Astrocyte (in vitro differentiated cells and primary cell): ENCODE measurements around the gene CERS3. TPM values are rescaled to one million over a fixed set of nuclear protein-coding genes. Genes with fewer than 3 reads are reported as not detected.

ENCODE experiments used
- DNase-seq: peaks from one replicate; pipeline ENCODE4 v3.0.0-alpha.2; 2010; ENCODE audit warnings: low read depth
- FAIRE-seq: peaks from 2 replicates; lab custom pipeline; 2011; peaks lifted over from hg19 to GRCh38; lab: Jason Lieb, UNC
- H2AFZ ChIP-seq: 2 replicates; pipeline ENCODE4 v1.6.0; 2012; ENCODE audit warnings: low read depth, low read length, inconsistent platforms
- H3K27ac ChIP-seq: 2 replicates; pipeline ENCODE4 v1.5.1; 2011; ENCODE audit warnings: low read depth, low read length, inconsistent platforms
- H3K27me3 ChIP-seq: 2 replicates; pipeline ENCODE4 v1.6.0; 2011; ENCODE audit warnings: low read length, inconsistent platforms; ENCODE audit not compliant: insufficient read depth
- H3K36me3 ChIP-seq: 2 replicates; pipeline ENCODE4 v1.5.1; 2011; ENCODE audit warnings: low read length, inconsistent platforms; ENCODE audit not compliant: insufficient read depth
- H3K4me1 ChIP-seq: 2 replicates; pipeline ENCODE4 v1.5.1; 2011; ENCODE audit warnings: low read length, inconsistent platforms; ENCODE audit not compliant: insufficient read depth
- H3K4me2 ChIP-seq: 2 replicates; pipeline ENCODE4 v1.6.0; 2012; ENCODE audit warnings: low read length, inconsistent platforms
- H3K4me3 ChIP-seq: 2 replicates; pipeline ENCODE4 v1.5.1; 2011; ENCODE audit warnings: low read depth, mild to moderate bottlenecking, low read length, inconsistent platforms; ENCODE audit not compliant: insufficient read depth
- H3K79me2 ChIP-seq: 2 replicates; pipeline ENCODE4 v1.6.0; 2012; ENCODE audit warnings: mild to moderate bottlenecking, low read length, inconsistent platforms; ENCODE audit not compliant: insufficient read depth
- H3K9ac ChIP-seq: 2 replicates; pipeline ENCODE4 v1.6.0; 2012; ENCODE audit warnings: mild to moderate bottlenecking, low read length, inconsistent platforms
- H3K9me3 ChIP-seq: 2 replicates; pipeline ENCODE4 v1.5.1; 2012; ENCODE audit warnings: low read depth, mild to moderate bottlenecking, low read length, inconsistent platforms; ENCODE audit not compliant: insufficient read depth
- H4K20me1 ChIP-seq: 2 replicates; pipeline ENCODE4 v1.6.0; 2012; ENCODE audit warnings: low read length, inconsistent platforms; ENCODE audit not compliant: insufficient read depth
- H3K27ac Mint-ChIP-seq: one replicate; pipeline ENCODE4 v1.8.0; 2021; ENCODE audit warnings: mild to moderate bottlenecking, mixed read lengths; ENCODE audit not compliant: unreplicated experiment
- H3K27me3 Mint-ChIP-seq: one replicate; pipeline ENCODE4 v1.8.0; 2021; ENCODE audit warnings: low read depth, mixed read lengths; ENCODE audit not compliant: unreplicated experiment
- H3K36me3 Mint-ChIP-seq: one replicate; pipeline ENCODE4 v1.8.0; 2021; ENCODE audit warnings: low read depth, mixed read lengths; ENCODE audit not compliant: unreplicated experiment
- H3K4me1 Mint-ChIP-seq: one replicate; pipeline ENCODE4 v1.8.0; 2021; ENCODE audit warnings: low read depth, mixed read lengths; ENCODE audit not compliant: unreplicated experiment
- H3K4me3 Mint-ChIP-seq: one replicate; pipeline ENCODE4 v1.8.0; 2021; ENCODE audit warnings: mild to moderate bottlenecking, moderate library complexity, mixed read lengths; ENCODE audit not compliant: unreplicated experiment
- H3K9me3 Mint-ChIP-seq: one replicate; pipeline ENCODE4 v1.8.0; 2021; ENCODE audit warnings: mild to moderate bottlenecking, mixed read lengths; ENCODE audit not compliant: unreplicated experiment
- CTCF ChIP-seq: IDR thresholded peaks from 2 replicates; pipeline ENCODE4 v1.5.1; 2011; ENCODE audit warnings: low read depth, mild to moderate bottlenecking, inconsistent platforms, low read length, moderate library complexity; ENCODE audit not compliant: insufficient read depth
- EZH2 ChIP-seq: IDR thresholded peaks from 2 replicates; pipeline ENCODE4 v1.6.1; 2012; ENCODE audit warnings: mild to moderate bottlenecking, low read length, inconsistent platforms; ENCODE audit not compliant: insufficient read depth
- total RNA-seq: library from RNA; stranded (reverse); gene quantifications from 2 replicates; pipeline ENCODE4 v1.2.1, GENCODE V29; 2021

The CERS3 gene
- total RNA-seq, 1 donor from 2014 or later = not detected

- Mint-ChIP-seq H3K27ac (no peak overlapping the region), H3K4me1 (no peaks in the 10 kb centered on the region), H3K36me3 (no peaks in the 10 kb centered on the region), H3K27me3 (peaks cover 23% of the 10 kb centered on the region), H3K9me3 (peaks cover 3% of the 10 kb centered on the region), H3K4me3 (no peak overlapping the region)
- Histone ChIP-seq H3K27me3 (no peaks in the 10 kb centered on the region), H4K20me1 (no peaks in the 10 kb centered on the region), H3K27ac (no peak overlapping the region), H3K4me1 (no peaks in the 10 kb centered on the region), H2AFZ (no peak overlapping the region), H3K9me3 (no peaks in the 10 kb centered on the region), H3K4me3 (no peak overlapping the region), H3K79me2 (no peaks in the 10 kb centered on the region), H3K9ac (no peak overlapping the region), H3K36me3 (no peaks in the 10 kb centered on the region), H3K4me2 (no peak overlapping the region)
- FAIRE-seq (no peak), DNase-seq (no peak)
- TF ChIP-seq CTCF (no peak), EZH2 (no peak)
These were observed 11.9 kb downstream of the CERS3 start for GRCh38 chr15:100516643-100517512.

- Histone ChIP-seq H3K4me1 (no peaks in the 10 kb centered on the region), H3K9ac (no peak overlapping the region), H3K27ac (no peak overlapping the region), H3K27me3 (no peaks in the 10 kb centered on the region), H3K79me2 (no peaks in the 10 kb centered on the region), H3K4me3 (no peak overlapping the region), H4K20me1 (no peaks in the 10 kb centered on the region), H2AFZ (no peak overlapping the region), H3K9me3 (no peaks in the 10 kb centered on the region), H3K36me3 (no peaks in the 10 kb centered on the region), H3K4me2 (no peak overlapping the region)
- peaks cover 25% of the 10 kb centered on the region for H3K27me3 Mint-ChIP-seq
- TF ChIP-seq EZH2 (no peak), CTCF (no peak)
- no peaks in the 10 kb centered on the region for H3K36me3 Mint-ChIP-seq
- H3K4me3 Mint-ChIP-seq = no peak overlapping the region
- no peak for DNase-seq
- no peak overlapping the region for H3K27ac Mint-ChIP-seq
- peaks cover 3% of the 10 kb centered on the region for H3K9me3 Mint-ChIP-seq
- no peaks in the 10 kb centered on the region for H3K4me1 Mint-ChIP-seq
- FAIRE-seq = no peak
These were observed 13.0 kb downstream of the CERS3 start for GRCh38 chr15:100515758-100516157.
